Hepatocyte (in vitro differentiated cells): Measurements from ENCODE around the gene BCL11A.

Experiments used
- CTCF ChIP-seq: fragments of 200-600 bp; sonication (generic); IDR thresholded peaks from 2 replicates; pipeline ENCODE4 v1.5.1; 2016; ENCODE audit warnings: antibody characterized with exemption, mild to moderate bottlenecking; ENCODE audit not compliant: poor library complexity
- EZH2 ChIP-seq: fragments of 200-600 bp; sonication (generic); IDR thresholded peaks from 2 replicates; pipeline ENCODE4 v1.6.1; 2016; ENCODE audit warnings: antibody characterized with exemption, mild to moderate bottlenecking, borderline replicate concordance
- EZH2phosphoT487 ChIP-seq: fragments of 200-600 bp; sonication (generic); IDR thresholded peaks from one replicate; pipeline ENCODE4 v1.6.1; 2018; ENCODE audit warnings: antibody characterized with exemption, mild to moderate bottlenecking, low read depth, moderate library complexity; ENCODE audit not compliant: unreplicated experiment, severe bottlenecking

GRCh38 chr2:60516383-60516811 is 37.1 kb downstream of the BCL11A start:
- no peak for TF ChIP-seq CTCF
- no peak for TF ChIP-seq EZH2
- TF ChIP-seq EZH2phosphoT487, result no peak
